Testis (tissue), 3 donors: ENCODE results near the gene KRTAP10-3. TPM values are rescaled to one million over a fixed set of nuclear protein-coding genes. Genes with fewer than 3 reads are reported as not detected.

Experiments used
- DNase-seq: peaks from one replicate; pipeline ENCODE4 v3.0.0-alpha.2; 2019
- H3K27ac ChIP-seq, 2 donors: fragments of 200-600 bp; sonication (generic); one replicate each; pipeline ENCODE4 v1.5.1; 2019
- H3K27me3 ChIP-seq: fragments of 200-600 bp; sonication (generic); one replicate; pipeline ENCODE4 v1.5.1; 2019
- H3K36me3 ChIP-seq: fragments of 200-600 bp; sonication (generic); one replicate; pipeline ENCODE4 v1.5.1; 2017; ENCODE audit warnings: low read depth; ENCODE audit errors: missing control alignments
- H3K4me1 ChIP-seq: fragments of 200-600 bp; sonication (generic); one replicate; pipeline ENCODE4 v1.5.1; 2019
- H3K4me3 ChIP-seq, 2 donors: fragments of 200-600 bp; sonication (generic); one replicate each; pipeline ENCODE4 v1.5.1; 2017 to 2019
- H3K9me3 ChIP-seq: fragments of 200-600 bp; sonication (generic); one replicate; pipeline ENCODE4 v1.5.1; 2017
- POLR2A ChIP-seq: fragments of 450-650 bp; IDR thresholded peaks from one replicate; pipeline ENCODE4 v1.6.1; 2017; ENCODE audit warnings: antibody characterized with exemption, mild to moderate bottlenecking, moderate library complexity
- WGBS, 2 donors: methylation state at CpG; one replicate each; pipeline ENCODE4 v1.1.5; 2018; 5-methylcytosine and 5-hydroxymethylcytosine counted together
- intact Hi-C: fragments of 100-400 bp; cut with DNase I; formaldehyde crosslinking; loops from one replicate; pipeline ENCODE4 v1.15.1; 2023; ENCODE audit warnings: low total_unique reads
- polyA plus RNA-seq: library from polyadenylated mRNA; stranded (reverse); fragments of 350-450 nt; fragmentation: Illumina TruSeq; extraction: RNeasy Lipid Tissue Mini Kit (QIAGEN cat#74804); gene quantifications from one replicate; pipeline ENCODE4 v1.2.3, GENCODE V29; 2014; ENCODE audit warnings: low read depth, low replicate concordance; ENCODE audit not compliant: insufficient read depth
- total RNA-seq, 2 donors: library from RNA; depleted of rRNA; stranded (reverse); fragments of >200 nt; gene quantifications; one replicate each; pipeline ENCODE4 v1.2.3, GENCODE V29; 2016
- TF ChIP-seq, protein P1 (sequence below), 3 experiments: fragments of 450-650 bp in 2 of 3; fragments of 200-600 bp in 1 of 3; sonication (generic) in 1 of 3; IDR thresholded peaks; one replicate each; pipeline ENCODE4 v1.5.1; 2016 to 2019; ENCODE audit warnings: antibody characterized with exemption in 3 of 3, mild to moderate bottlenecking in 2 of 3, moderate library complexity in 1 of 3

Gene KRTAP10-3
- total and polyA plus RNA-seq, 3 donors from 2014 or later = not detected

DNA sequence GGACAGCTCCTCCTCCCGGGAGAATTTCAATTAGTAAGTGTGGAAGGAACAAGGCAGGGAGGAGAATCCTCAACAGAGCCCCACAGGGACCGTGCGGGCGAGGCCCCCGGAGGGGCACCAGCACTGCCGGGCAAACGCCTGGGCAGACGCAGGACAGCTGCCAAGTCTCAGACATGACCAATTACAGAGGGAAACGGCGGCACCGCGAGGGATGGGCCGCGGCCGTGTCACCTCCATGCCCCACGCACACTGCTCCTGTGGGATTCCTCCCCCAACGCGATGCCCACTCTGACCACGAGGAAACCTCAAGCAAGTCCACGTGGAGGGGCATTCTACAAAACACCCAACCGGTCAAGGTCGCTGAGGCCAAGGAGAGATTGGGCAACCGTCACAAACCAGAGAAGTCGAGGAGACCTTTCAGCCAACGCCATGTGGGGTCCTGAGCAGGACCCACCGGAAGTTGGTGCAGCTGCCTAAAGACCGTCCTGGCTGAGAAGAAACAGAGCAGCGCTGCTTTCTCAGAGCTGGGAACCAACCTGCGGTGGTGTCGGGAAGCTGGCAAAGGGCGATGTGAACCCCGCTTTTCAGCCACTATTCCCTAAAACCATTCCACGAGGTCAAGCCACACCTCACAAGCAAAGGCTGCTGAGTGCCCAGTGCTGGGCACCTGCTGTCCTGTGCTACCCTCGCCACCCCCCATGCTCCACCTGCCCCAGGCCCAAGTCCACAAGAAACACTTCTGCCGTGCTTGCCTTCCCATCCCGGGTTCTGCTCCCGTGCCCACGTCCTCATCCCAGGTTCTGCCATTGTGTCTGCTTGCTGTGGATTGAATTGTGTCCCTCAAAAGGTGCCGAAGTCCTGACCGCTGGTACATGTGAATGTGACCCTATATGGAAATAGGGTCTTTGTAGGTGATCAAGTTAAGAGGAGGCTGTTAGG, 13.5 kb upstream of the KRTAP10-3 start:
- TF ChIP-seq POLR2A = no peak
- TF ChIP-seq, protein P1, sequence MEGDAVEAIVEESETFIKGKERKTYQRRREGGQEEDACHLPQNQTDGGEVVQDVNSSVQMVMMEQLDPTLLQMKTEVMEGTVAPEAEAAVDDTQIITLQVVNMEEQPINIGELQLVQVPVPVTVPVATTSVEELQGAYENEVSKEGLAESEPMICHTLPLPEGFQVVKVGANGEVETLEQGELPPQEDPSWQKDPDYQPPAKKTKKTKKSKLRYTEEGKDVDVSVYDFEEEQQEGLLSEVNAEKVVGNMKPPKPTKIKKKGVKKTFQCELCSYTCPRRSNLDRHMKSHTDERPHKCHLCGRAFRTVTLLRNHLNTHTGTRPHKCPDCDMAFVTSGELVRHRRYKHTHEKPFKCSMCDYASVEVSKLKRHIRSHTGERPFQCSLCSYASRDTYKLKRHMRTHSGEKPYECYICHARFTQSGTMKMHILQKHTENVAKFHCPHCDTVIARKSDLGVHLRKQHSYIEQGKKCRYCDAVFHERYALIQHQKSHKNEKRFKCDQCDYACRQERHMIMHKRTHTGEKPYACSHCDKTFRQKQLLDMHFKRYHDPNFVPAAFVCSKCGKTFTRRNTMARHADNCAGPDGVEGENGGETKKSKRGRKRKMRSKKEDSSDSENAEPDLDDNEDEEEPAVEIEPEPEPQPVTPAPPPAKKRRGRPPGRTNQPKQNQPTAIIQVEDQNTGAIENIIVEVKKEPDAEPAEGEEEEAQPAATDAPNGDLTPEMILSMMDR (IDR thresholded peaks at IDR 0.05) = no peak
- intact Hi-C loops = no loop called here
- no peaks in the 10 kb centered on the region for H3K4me1 ChIP-seq
- H3K27ac ChIP-seq = no peak overlapping the region
- 89 to 91% methylated on average over 24 to 40 of the region's 40 CpGs for WGBS, 2 donors
- no peak overlapping the region for H3K4me3 ChIP-seq
- no peaks in the 10 kb centered on the region for H3K36me3 ChIP-seq
- no peak for DNase-seq
- H3K9me3 ChIP-seq = no peaks in the 10 kb centered on the region
- no peaks in the 10 kb centered on the region for H3K27me3 ChIP-seq

DNA sequence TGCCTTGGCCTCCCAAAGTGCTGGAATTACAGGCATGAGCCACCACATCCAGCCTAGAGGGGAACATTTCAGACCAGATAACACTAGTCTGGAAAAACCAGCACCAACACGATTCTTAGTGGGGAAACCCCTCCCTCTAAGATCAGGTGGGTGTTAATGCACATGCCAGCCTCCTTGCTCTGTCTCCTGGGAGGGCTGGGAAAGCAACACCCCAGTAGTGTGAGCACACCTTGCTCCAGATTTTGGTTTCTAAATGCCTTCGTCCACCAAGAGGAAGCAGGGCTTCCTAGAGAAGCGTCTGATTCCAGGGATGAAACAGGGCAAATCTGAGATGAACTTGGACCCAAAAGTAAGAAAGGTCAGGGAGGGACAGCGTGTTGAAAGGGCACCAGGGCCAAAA, 12.7 kb upstream of the KRTAP10-3 start:
- H3K27ac ChIP-seq = no peak overlapping the region
- intact Hi-C loops = no loop called here
- no peaks in the 10 kb centered on the region for H3K4me1 ChIP-seq
- 71 to 83% methylated on average over 4 of the region's 4 CpGs for WGBS, 2 donors
- H3K4me3 ChIP-seq = no peak overlapping the region
- no peaks in the 10 kb centered on the region for H3K9me3 ChIP-seq
- no peaks in the 10 kb centered on the region for H3K36me3 ChIP-seq
- TF ChIP-seq, protein P1 (IDR thresholded peaks at IDR 0.05) = no peak
- no peak for TF ChIP-seq POLR2A
- no peaks in the 10 kb centered on the region for H3K27me3 ChIP-seq
- DNase-seq = no peak

- WGBS, 2 donors = 86 to 90% methylated on average over 6 to 12 of the region's 12 CpGs
- no peaks in the 10 kb centered on the region for H3K4me1 ChIP-seq
- no peak for DNase-seq
- H3K27me3 ChIP-seq = no peaks in the 10 kb centered on the region
- TF ChIP-seq, protein P1 (IDR thresholded peaks at IDR 0.05) = no peak
- TF ChIP-seq POLR2A = no peak
- no peak overlapping the region for H3K4me3 ChIP-seq
- H3K36me3 ChIP-seq = no peaks in the 10 kb centered on the region
- H3K27ac ChIP-seq = no peak overlapping the region
- intact Hi-C loops = no loop called here
- H3K9me3 ChIP-seq = no peaks in the 10 kb centered on the region
These were observed 11.4 kb upstream of the KRTAP10-3 start for GRCh38 chr21:44569861-44570517.

DNA sequence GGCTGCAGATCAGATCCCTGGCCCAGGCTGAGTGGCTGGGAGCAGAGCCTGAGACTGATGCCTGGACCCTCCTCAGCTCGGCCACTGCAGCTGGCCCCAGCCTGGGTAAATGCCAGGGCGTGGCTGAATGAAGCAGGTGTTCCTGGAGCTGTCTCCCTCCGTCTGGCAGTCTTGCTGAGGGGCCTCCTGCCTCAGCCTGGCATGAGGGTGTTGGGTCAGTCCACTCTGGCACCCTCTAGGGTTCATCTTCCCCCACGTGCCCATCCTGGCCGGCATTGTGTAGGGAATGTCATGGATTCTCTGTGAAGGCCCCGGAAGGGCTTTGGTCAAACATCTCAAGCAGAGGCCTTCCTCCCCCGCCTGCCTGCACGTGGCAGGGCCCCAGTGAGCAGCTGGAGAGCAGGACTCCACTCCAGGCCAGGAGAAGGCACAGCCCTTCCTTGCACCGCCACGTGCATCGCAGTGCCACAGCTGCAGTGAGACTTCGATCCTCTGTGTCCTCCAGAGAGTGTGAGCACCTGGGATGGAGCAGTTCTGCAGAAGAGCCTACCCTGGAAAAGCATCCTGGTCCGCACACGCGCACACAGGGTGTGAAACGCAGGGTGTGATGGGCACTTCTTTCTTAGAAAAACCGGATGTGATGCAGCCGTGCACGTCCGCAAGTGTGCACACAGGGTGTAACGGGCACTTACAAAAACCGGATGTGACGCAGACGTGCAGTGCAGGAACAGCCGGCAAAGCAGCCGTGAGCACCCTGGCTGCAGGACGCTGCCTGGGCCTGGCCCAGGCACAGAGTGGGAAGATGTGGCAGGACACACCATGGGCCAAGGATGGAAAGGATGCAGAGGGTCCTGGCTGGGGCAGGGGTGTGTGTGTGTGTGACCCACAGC, 10.3 kb upstream of the KRTAP10-3 start:
- H3K27me3 ChIP-seq = no peaks in the 10 kb centered on the region
- TF ChIP-seq POLR2A = no peak
- TF ChIP-seq, protein P1 (IDR thresholded peaks at IDR 0.05) = no peak
- no peaks in the 10 kb centered on the region for H3K9me3 ChIP-seq
- H3K4me1 ChIP-seq = no peaks in the 10 kb centered on the region
- no peak overlapping the region for H3K4me3 ChIP-seq
- intact Hi-C loops = no loop called here
- 74 to 85% methylated on average over 20 to 27 of the region's 27 CpGs for WGBS, 2 donors
- H3K27ac ChIP-seq = no peak overlapping the region
- H3K36me3 ChIP-seq = no peaks in the 10 kb centered on the region
- DNase-seq = no peak
